GM23338 (cell line): ENCODE measurements around the gene BCAS3. TPM values are rescaled to one million over a fixed set of nuclear protein-coding genes. Genes with fewer than 3 reads are reported as not detected.

ENCODE experiments used
- ATAC-seq: fragments of 200-7000 bp; cut with Tn5 transposase; 3 replicates; pipeline ENCODE4 v1.9.1; 2020
- DNase-seq: peaks from one replicate; pipeline ENCODE4 v3.0.0-alpha.2; 2015; ENCODE audit warnings: low spot score
- H2AFZ ChIP-seq: fragments of 200-600 bp; sonication (generic); 2 replicates; pipeline ENCODE4 v1.8.0; 2016; ENCODE audit warnings: antibody characterized with exemption, mild to moderate bottlenecking, moderate library complexity
- H3F3A ChIP-seq: fragments of 200-600 bp; sonication (generic); replicated peaks from 2 replicates; pipeline ENCODE4 v1.8.0; 2017; ENCODE audit warnings: antibody characterized with exemption, mixed run types, low read depth
- H3K27ac ChIP-seq: fragments of 200-600 bp; sonication (generic); 2 replicates; pipeline ENCODE4 v1.6.1; 2016; ENCODE audit warnings: low read depth
- H3K27me3 ChIP-seq: fragments of 200-600 bp; sonication (generic); 2 replicates; pipeline ENCODE4 v1.8.0; 2016; ENCODE audit warnings: mild to moderate bottlenecking, mixed run types, moderate library complexity; ENCODE audit not compliant: insufficient read depth
- H3K36me3 ChIP-seq: fragments of 200-600 bp; sonication (generic); 2 replicates; pipeline ENCODE4 v1.8.0; 2016; ENCODE audit warnings: mild to moderate bottlenecking; ENCODE audit not compliant: insufficient read depth
- H3K4me1 ChIP-seq: fragments of 200-600 bp; sonication (generic); 2 replicates; pipeline ENCODE4 v1.8.0; 2016; ENCODE audit warnings: mild to moderate bottlenecking, moderate library complexity; ENCODE audit not compliant: insufficient read depth
- H3K4me2 ChIP-seq: fragments of 200-600 bp; sonication (generic); 2 replicates; pipeline ENCODE4 v1.7.1; 2017; ENCODE audit warnings: mixed run types
- H3K4me3 ChIP-seq: fragments of 200-600 bp; sonication (generic); 2 replicates; pipeline ENCODE4 v1.6.1; 2016; ENCODE audit warnings: mixed run types
- H3K79me2 ChIP-seq: fragments of 200-600 bp; sonication (generic); replicated peaks from 2 replicates; pipeline ENCODE4 v1.8.0; 2017; ENCODE audit warnings: mild to moderate bottlenecking; ENCODE audit not compliant: insufficient read depth
- H3K9me2 ChIP-seq: fragments of 200-600 bp; sonication (generic); 2 replicates; pipeline ENCODE4 v1.8.0; 2017; ENCODE audit not compliant: insufficient read depth
- H4K20me1 ChIP-seq: fragments of 200-600 bp; sonication (generic); replicated peaks from 2 replicates; pipeline ENCODE4 v1.8.0; 2017; ENCODE audit warnings: mild to moderate bottlenecking; ENCODE audit not compliant: insufficient read depth
- H3K27ac Mint-ChIP-seq: 2 replicates; pipeline ENCODE4 v1.8.0; 2020; ENCODE audit warnings: inconsistent platforms, mild to moderate bottlenecking, moderate library complexity, mixed read lengths
- H3K27me3 Mint-ChIP-seq: 3 replicates; pipeline ENCODE4 v1.8.0; 2022; ENCODE audit warnings: low read depth, mild to moderate bottlenecking, moderate library complexity, mixed read lengths, inconsistent platforms; ENCODE audit not compliant: insufficient read depth, poor library complexity
- H3K36me3 Mint-ChIP-seq: 3 replicates; pipeline ENCODE4 v1.8.0; 2021; ENCODE audit warnings: low read depth, mild to moderate bottlenecking, inconsistent platforms, moderate library complexity, mixed read lengths
- H3K4me1 Mint-ChIP-seq: 3 replicates; pipeline ENCODE4 v1.8.0; 2020; ENCODE audit warnings: mild to moderate bottlenecking, inconsistent platforms, mixed read lengths
- H3K4me3 Mint-ChIP-seq: 3 replicates; pipeline ENCODE4 v1.8.0; 2021; ENCODE audit warnings: moderate library complexity, mild to moderate bottlenecking, inconsistent platforms, mixed read lengths
- H3K9me3 Mint-ChIP-seq: 3 replicates; pipeline ENCODE4 v1.8.0; 2020; ENCODE audit warnings: moderate library complexity, mild to moderate bottlenecking, inconsistent platforms, mixed read lengths
- CREB1 ChIP-seq: fragments of 250-450 bp; sonication (Bioruptor Pico); IDR thresholded peaks from 2 replicates; pipeline ENCODE4 v1.5.0; 2020; ENCODE audit warnings: low read depth, mild to moderate bottlenecking, moderate library complexity
- EZH2phosphoT487 ChIP-seq: fragments of 200-600 bp; sonication (generic); IDR thresholded peaks from one replicate; pipeline ENCODE4 v1.8.1; 2018; ENCODE audit warnings: antibody characterized with exemption; ENCODE audit not compliant: unreplicated experiment
- JUNB ChIP-seq: IDR thresholded peaks from one replicate; pipeline ENCODE4 v1.6.1; 2016; ENCODE audit warnings: antibody characterized with exemption; ENCODE audit not compliant: unreplicated experiment
- STAT1 ChIP-seq: IDR thresholded peaks from one replicate; pipeline ENCODE4 v1.6.1; 2016; ENCODE audit warnings: antibody characterized with exemption; ENCODE audit not compliant: unreplicated experiment
- ZNF114 ChIP-seq: fragments of 250-450 bp; sonication (Bioruptor Pico); IDR thresholded peaks from 2 replicates; pipeline ENCODE4 v1.5.0; 2020; ENCODE audit warnings: mild to moderate bottlenecking, moderate library complexity
- ZNF331 ChIP-seq: fragments of 250-450 bp; sonication (Bioruptor Pico); IDR thresholded peaks from 2 replicates; pipeline ENCODE4 v1.5.0; 2020; ENCODE audit warnings: low read depth, mild to moderate bottlenecking, moderate library complexity
- polyA plus RNA-seq: library from polyadenylated mRNA; unstranded; fragments of >200 nt; fragmentation: Nextera tagmentation; extraction: Ambion mirVana; gene quantifications from 2 replicates; pipeline ENCODE4 v1.2.1, GENCODE V29; 2016
- total RNA-seq: library from RNA; depleted of rRNA; stranded (reverse); fragments of >200 nt; shearing (Covaris generic); gene quantifications from 2 replicates; pipeline ENCODE4 v1.2.3, GENCODE V29; 2014
- TF ChIP-seq, protein P1 (sequence below): fragments of 250-450 bp; sonication (Bioruptor Pico); IDR thresholded peaks from 2 replicates; pipeline ENCODE4 v1.5.0; 2020; ENCODE audit warnings: mild to moderate bottlenecking, moderate library complexity
- TF ChIP-seq, protein P2 (sequence below): IDR thresholded peaks from 2 replicates; pipeline ENCODE4 v1.6.1; 2016; ENCODE audit warnings: antibody characterized with exemption
- TF ChIP-seq, protein P3 (sequence below), 2 experiments: fragments of 200-600 bp in 1 of 2; sonication (generic) in 1 of 2; conservative IDR thresholded peaks; 2 replicates each; pipeline versions ENCODE4 v1.5.1 to v1.6.1; 2016 to 2017; ENCODE audit warnings: antibody characterized with exemption in 2 of 2, low read depth in 2 of 2, mild to moderate bottlenecking in 2 of 2, moderate library complexity in 1 of 2
- TF ChIP-seq, protein P4 (sequence below): IDR thresholded peaks from one replicate; pipeline ENCODE4 v1.6.1; 2018; ENCODE audit warnings: antibody characterized with exemption; ENCODE audit not compliant: unreplicated experiment

Gene BCAS3
- total and polyA plus RNA-seq, 2 experiments from 2014 or later, result 8.2 to 28.0 TPM

DNA sequence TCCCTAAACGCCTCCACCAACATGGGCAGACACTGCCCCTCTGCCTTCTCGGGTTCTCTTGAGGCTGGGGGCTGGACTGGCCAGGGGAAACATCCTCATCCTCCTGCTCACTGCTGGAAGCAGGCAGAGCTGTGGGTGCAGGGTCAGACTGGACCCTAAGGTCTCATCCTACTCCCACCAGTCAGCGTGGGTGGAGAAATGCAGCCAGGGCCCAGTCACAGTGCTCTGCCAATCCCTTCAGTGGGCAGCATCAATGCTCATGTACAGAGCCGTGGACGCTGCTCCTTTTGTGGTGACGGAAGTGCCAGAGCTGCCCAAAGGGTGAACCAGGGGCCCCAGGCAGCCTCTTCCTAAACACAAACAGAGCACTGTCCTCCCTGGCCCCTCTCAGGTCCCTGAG lies 708.6 kb downstream of the BCAS3 start (continued):
- TF ChIP-seq, protein P1, sequence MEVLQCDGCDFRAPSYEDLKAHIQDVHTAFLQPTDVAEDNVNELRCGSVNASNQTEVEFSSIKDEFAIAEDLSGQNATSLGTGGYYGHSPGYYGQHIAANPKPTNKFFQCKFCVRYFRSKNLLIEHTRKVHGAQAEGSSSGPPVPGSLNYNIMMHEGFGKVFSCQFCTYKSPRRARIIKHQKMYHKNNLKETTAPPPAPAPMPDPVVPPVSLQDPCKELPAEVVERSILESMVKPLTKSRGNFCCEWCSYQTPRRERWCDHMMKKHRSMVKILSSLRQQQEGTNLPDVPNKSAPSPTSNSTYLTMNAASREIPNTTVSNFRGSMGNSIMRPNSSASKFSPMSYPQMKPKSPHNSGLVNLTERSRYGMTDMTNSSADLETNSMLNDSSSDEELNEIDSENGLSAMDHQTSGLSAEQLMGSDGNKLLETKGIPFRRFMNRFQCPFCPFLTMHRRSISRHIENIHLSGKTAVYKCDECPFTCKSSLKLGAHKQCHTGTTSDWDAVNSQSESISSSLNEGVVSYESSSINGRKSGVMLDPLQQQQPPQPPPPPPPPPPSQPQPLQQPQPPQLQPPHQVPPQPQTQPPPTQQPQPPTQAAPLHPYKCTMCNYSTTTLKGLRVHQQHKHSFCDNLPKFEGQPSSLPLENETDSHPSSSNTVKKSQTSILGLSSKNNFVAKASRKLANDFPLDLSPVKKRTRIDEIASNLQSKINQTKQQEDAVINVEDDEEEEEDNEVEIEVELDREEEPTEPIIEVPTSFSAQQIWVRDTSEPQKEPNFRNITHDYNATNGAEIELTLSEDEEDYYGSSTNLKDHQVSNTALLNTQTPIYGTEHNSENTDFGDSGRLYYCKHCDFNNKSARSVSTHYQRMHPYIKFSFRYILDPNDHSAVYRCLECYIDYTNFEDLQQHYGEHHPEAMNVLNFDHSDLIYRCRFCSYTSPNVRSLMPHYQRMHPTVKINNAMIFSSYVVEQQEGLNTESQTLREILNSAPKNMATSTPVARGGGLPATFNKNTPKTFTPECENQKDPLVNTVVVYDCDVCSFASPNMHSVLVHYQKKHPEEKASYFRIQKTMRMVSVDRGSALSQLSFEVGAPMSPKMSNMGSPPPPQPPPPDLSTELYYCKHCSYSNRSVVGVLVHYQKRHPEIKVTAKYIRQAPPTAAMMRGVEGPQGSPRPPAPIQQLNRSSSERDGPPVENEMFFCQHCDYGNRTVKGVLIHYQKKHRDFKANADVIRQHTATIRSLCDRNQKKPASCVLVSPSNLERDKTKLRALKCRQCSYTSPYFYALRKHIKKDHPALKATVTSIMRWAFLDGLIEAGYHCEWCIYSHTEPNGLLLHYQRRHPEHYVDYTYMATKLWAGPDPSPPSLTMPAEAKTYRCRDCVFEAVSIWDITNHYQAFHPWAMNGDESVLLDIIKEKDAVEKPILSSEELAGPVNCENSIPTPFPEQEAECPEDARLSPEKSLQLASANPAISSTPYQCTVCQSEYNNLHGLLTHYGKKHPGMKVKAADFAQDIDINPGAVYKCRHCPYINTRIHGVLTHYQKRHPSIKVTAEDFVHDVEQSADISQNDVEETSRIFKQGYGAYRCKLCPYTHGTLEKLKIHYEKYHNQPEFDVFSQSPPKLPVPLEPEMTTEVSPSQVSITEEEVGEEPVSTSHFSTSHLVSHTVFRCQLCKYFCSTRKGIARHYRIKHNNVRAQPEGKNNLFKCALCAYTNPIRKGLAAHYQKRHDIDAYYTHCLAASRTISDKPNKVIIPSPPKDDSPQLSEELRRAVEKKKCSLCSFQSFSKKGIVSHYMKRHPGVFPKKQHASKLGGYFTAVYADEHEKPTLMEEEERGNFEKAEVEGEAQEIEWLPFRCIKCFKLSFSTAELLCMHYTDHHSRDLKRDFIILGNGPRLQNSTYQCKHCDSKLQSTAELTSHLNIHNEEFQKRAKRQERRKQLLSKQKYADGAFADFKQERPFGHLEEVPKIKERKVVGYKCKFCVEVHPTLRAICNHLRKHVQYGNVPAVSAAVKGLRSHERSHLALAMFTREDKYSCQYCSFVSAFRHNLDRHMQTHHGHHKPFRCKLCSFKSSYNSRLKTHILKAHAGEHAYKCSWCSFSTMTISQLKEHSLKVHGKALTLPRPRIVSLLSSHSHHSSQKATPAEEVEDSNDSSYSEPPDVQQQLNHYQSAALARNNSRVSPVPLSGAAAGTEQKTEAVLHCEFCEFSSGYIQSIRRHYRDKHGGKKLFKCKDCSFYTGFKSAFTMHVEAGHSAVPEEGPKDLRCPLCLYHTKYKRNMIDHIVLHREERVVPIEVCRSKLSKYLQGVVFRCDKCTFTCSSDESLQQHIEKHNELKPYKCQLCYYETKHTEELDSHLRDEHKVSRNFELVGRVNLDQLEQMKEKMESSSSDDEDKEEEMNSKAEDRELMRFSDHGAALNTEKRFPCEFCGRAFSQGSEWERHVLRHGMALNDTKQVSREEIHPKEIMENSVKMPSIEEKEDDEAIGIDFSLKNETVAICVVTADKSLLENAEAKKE (CRISPR knock-in tag), result no peak
- TF ChIP-seq, protein P2, sequence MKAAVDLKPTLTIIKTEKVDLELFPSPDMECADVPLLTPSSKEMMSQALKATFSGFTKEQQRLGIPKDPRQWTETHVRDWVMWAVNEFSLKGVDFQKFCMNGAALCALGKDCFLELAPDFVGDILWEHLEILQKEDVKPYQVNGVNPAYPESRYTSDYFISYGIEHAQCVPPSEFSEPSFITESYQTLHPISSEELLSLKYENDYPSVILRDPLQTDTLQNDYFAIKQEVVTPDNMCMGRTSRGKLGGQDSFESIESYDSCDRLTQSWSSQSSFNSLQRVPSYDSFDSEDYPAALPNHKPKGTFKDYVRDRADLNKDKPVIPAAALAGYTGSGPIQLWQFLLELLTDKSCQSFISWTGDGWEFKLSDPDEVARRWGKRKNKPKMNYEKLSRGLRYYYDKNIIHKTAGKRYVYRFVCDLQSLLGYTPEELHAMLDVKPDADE, result no peak
- TF ChIP-seq CREB1 (CRISPR knock-in tag), result no peak
- TF ChIP-seq, protein P3, sequence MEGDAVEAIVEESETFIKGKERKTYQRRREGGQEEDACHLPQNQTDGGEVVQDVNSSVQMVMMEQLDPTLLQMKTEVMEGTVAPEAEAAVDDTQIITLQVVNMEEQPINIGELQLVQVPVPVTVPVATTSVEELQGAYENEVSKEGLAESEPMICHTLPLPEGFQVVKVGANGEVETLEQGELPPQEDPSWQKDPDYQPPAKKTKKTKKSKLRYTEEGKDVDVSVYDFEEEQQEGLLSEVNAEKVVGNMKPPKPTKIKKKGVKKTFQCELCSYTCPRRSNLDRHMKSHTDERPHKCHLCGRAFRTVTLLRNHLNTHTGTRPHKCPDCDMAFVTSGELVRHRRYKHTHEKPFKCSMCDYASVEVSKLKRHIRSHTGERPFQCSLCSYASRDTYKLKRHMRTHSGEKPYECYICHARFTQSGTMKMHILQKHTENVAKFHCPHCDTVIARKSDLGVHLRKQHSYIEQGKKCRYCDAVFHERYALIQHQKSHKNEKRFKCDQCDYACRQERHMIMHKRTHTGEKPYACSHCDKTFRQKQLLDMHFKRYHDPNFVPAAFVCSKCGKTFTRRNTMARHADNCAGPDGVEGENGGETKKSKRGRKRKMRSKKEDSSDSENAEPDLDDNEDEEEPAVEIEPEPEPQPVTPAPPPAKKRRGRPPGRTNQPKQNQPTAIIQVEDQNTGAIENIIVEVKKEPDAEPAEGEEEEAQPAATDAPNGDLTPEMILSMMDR (conservative IDR thresholded peaks at IDR 0.05; ENCODE audit: low read depth in 2 of 2), result no peak
- no peak for TF ChIP-seq STAT1

DNA sequence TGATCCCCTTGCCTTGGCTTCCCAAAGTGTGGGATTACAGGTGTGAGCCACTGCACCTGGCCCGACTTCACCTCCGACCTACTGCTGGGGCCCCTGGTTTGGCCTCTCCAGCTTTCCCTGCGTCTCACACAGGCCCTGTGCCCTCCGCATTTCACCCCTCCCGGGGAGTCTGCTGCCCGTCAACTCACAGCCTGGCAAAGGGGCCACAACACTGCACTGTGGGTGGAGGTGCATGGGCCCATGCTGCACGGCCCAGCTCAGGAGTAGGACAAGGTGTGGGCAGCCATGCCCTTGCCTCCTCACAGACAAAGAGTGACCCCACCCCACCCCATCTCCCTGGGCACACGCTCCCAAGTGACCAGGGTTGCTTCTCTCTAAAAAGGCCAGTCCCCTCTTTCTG lies 709.4 kb downstream of the BCAS3 start:
- Mint-ChIP-seq H3K27ac (no peak overlapping the region), H3K4me1 (peaks cover 9% of the 10 kb centered on the region), H3K27me3 (peaks cover 13% of the 10 kb centered on the region), H3K9me3 (no peaks in the 10 kb centered on the region; the same call in 2 of the 3 replicates), H3K36me3 (no peaks in the 10 kb centered on the region), H3K4me3 (no peak overlapping the region)
- ATAC-seq (no peak), DNase-seq (no peak)
- no peaks in the 10 kb centered on the region for H4K20me1 ChIP-seq
- H3K9me2 ChIP-seq, result no peaks in the 10 kb centered on the region
- H3K27me3 ChIP-seq, result 0 out of 2 replicates have a peak, but pooled peaks cover under 1% of the 10 kb centered on the region
- H3K27ac ChIP-seq, result no peak overlapping the region
- H3K79me2 ChIP-seq, result no peaks in the 10 kb centered on the region
- no peaks in the 10 kb centered on the region for H3K36me3 ChIP-seq
- no peak overlapping the region for H3K4me2 ChIP-seq
- no peak overlapping the region for H3K4me3 ChIP-seq
- H3F3A ChIP-seq, result no peaks in the 10 kb centered on the region
- H3K4me1 ChIP-seq, result no peaks in the 10 kb centered on the region
- no peak overlapping the region for H2AFZ ChIP-seq
- no peak for TF ChIP-seq JUNB
- TF ChIP-seq ZNF331, result no peak
- TF ChIP-seq EZH2phosphoT487, result no peak
- no peak for TF ChIP-seq ZNF114 (CRISPR knock-in tag)
- TF ChIP-seq, protein P4, sequence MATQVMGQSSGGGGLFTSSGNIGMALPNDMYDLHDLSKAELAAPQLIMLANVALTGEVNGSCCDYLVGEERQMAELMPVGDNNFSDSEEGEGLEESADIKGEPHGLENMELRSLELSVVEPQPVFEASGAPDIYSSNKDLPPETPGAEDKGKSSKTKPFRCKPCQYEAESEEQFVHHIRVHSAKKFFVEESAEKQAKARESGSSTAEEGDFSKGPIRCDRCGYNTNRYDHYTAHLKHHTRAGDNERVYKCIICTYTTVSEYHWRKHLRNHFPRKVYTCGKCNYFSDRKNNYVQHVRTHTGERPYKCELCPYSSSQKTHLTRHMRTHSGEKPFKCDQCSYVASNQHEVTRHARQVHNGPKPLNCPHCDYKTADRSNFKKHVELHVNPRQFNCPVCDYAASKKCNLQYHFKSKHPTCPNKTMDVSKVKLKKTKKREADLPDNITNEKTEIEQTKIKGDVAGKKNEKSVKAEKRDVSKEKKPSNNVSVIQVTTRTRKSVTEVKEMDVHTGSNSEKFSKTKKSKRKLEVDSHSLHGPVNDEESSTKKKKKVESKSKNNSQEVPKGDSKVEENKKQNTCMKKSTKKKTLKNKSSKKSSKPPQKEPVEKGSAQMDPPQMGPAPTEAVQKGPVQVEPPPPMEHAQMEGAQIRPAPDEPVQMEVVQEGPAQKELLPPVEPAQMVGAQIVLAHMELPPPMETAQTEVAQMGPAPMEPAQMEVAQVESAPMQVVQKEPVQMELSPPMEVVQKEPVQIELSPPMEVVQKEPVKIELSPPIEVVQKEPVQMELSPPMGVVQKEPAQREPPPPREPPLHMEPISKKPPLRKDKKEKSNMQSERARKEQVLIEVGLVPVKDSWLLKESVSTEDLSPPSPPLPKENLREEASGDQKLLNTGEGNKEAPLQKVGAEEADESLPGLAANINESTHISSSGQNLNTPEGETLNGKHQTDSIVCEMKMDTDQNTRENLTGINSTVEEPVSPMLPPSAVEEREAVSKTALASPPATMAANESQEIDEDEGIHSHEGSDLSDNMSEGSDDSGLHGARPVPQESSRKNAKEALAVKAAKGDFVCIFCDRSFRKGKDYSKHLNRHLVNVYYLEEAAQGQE, result no peak
- no peak for TF ChIP-seq STAT1
- no peak for TF ChIP-seq CREB1 (CRISPR knock-in tag)
- TF ChIP-seq, protein P3 (conservative IDR thresholded peaks at IDR 0.05; ENCODE audit: low read depth in 2 of 2), result no peak
